ENCODE measurements around the gene SLFN11.

The SLFN11 gene

DNA sequence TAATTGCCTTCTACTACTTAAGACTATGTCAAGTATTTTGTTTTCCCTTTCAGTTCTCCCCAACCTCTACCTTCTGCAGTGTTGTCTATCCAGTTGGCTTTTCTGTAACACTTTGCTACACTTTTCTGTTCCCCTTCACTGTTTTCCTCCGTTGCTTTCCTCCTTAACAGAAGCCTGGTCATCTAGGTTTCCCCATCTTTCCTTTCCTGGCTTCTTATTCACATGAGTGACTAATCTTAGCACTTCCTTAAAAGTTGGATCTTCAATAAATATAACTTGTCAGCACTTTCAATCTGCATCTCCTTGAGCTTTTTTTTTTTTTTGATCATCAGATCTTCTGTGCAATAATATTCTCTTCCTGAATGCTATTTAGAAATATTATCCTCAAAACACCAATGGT lies 2.8 kb upstream of the SLFN11 start:
- H3K27ac Mint-ChIP-seq, result peak overlapping the region; percentile 82
- peak overlapping the region; percentile 52 for H3K4me3 Mint-ChIP-seq
- no peaks in the 10 kb centered on the region for H3K27me3 Mint-ChIP-seq
- H3K36me3 Mint-ChIP-seq (ENCODE audit: low read depth), result peaks cover 9% of the 10 kb centered on the region
- H3K4me1 Mint-ChIP-seq (ENCODE audit: low read depth), result peaks cover 48% of the 10 kb centered on the region
- intact Hi-C loops (cut with micrococcal nuclease), result loop anchor here (5.0 to 10.0 kb wide), 2 partner anchors 34 to 131 kb away; partner anchors contain the start of gene SLFN5
- H3K9me3 Mint-ChIP-seq, result no peaks in the 10 kb centered on the region

DNA sequence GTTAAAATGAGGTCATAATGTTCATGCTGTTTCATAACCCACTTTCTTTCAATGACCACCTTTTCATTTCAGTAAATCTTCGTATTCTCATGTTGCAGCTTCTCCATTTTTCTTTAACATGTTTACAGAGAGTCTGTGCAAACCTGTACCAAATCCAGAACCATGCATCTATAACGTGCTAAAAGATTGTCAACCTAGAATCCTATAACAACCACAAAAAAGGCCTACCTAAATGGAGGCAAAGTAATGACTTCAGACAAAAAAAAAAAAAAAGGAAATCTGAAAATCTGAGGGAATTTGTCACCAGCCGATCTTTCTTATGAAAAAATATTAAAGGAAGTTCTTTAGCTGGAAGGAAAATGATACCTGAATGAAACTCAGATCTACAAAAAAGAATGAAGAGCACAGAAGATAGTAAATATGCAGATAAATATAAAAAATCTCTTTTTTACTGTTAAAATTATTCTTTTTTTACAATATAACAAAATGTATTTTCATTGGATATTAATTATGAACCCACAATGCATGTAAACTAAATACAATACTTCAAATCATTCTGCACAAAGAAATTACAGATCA lies 1.4 kb upstream of the SLFN11 start:
- intact Hi-C loops (cut with micrococcal nuclease), result loop anchor here (5.0 to 10.0 kb wide), 3 partner anchors 33 to 130 kb away; partner anchors contain the start of gene SLFN5
- H3K27me3 Mint-ChIP-seq, result no peaks in the 10 kb centered on the region
- peaks cover 16% of the 10 kb centered on the region for H3K36me3 Mint-ChIP-seq (ENCODE audit: low read depth)
- peak overlapping the region; percentile 95 for H3K27ac Mint-ChIP-seq
- H3K4me1 Mint-ChIP-seq (ENCODE audit: low read depth), result peaks cover 58% of the 10 kb centered on the region
- peaks cover 10% of the 10 kb centered on the region for H3K9me3 Mint-ChIP-seq
- H3K4me3 Mint-ChIP-seq, result peak overlapping the region; percentile 81

DNA sequence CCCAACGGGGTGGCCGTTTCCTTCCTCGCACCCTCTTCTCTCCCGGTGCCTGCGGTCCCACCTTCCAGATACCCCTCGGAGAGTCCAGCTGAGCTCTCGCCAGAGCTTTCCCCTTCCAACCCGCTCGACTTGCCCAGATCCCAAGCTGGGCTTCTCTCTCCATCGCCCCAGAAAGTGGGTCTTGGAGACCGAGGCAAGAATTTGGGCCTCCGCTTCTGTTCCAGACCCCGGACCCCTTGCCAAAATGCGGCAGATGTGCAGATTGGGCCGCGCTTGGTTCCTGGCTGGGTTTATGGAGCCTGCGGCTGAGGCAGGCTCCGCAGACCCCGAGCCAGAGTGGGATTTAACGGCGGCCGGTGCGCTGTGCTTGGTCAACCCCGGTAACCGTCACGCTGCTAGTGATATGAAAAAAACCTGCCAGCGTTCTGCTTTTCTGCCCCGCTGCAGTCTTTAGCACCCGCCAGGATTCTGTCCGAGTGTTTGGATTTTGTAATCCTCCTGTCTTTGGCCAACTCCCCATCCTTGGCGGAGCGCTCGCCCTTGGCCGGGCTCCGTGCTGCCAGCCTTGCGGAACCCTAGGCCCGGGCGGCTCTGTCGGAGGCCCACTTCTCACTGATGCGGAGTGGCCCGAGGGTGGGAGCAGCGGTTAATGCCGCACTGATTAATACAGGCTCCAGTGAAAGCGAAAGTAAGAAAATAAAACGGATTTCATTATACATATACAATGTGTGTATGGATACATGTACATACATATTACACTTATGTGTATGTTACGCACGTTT lies 754 bp upstream of the SLFN11 start:
- H3K27ac Mint-ChIP-seq, result peak overlapping the region; percentile 95
- H3K4me3 Mint-ChIP-seq, result peak overlapping the region; percentile 81
- peaks cover 64% of the 10 kb centered on the region for H3K4me1 Mint-ChIP-seq (ENCODE audit: low read depth)
- H3K9me3 Mint-ChIP-seq, result peaks cover 10% of the 10 kb centered on the region
- peaks cover 22% of the 10 kb centered on the region for H3K36me3 Mint-ChIP-seq (ENCODE audit: low read depth)
- H3K27me3 Mint-ChIP-seq, result no peaks in the 10 kb centered on the region
- intact Hi-C loops (cut with micrococcal nuclease), result loop anchor here (2.0 to 10.0 kb wide), 3 partner anchors 59 to 129 kb away; partner anchors contain the start of genes SLFN12 and SLFN5

DNA sequence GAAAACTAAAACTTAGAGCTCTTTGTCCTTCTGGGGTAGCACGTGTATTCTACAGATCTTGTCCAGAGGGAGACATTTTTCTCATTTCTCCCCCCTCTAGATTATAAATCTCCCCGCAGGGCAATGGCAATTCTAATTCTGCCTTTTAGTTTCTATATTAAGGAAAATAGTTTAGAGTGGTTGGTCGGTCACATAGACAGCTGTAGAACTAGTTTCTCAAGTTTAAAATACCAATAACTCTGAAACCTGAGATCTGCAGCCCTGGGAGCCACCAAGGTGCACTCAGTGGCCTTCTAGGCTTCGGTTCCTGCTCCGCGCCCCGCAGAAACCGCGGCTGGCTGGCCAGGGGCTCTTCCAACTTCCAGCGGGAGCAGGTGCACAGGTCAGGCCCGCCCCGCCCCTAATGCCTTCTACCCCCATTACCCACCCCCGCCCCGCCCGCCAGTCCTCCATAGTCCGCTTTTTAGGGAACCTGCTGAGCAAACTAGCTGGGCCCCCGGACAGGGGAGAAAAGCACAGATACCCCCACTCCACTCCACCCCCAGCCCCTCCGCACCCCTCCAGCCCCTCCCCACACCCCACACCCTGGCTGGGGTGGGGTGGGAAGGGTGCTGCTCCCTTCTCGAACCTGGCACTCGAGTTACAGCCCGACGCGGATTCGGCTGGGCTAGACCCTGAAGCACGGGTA lies 431 bp downstream of the SLFN11 start:
- H3K36me3 Mint-ChIP-seq (ENCODE audit: low read depth), result peaks cover 31% of the 10 kb centered on the region
- H3K27ac Mint-ChIP-seq, result peak overlapping the region; percentile 95
- intact Hi-C loops (cut with micrococcal nuclease), result loop anchor here (2.0 to 10.0 kb wide), 3 partner anchors 60 to 128 kb away; partner anchors contain the start of genes SLFN12 and SLFN5
- H3K27me3 Mint-ChIP-seq, result no peaks in the 10 kb centered on the region
- H3K4me1 Mint-ChIP-seq (ENCODE audit: low read depth), result peaks cover 73% of the 10 kb centered on the region
- H3K4me3 Mint-ChIP-seq, result peak overlapping the region; percentile 81
- peaks cover 10% of the 10 kb centered on the region for H3K9me3 Mint-ChIP-seq

DNA sequence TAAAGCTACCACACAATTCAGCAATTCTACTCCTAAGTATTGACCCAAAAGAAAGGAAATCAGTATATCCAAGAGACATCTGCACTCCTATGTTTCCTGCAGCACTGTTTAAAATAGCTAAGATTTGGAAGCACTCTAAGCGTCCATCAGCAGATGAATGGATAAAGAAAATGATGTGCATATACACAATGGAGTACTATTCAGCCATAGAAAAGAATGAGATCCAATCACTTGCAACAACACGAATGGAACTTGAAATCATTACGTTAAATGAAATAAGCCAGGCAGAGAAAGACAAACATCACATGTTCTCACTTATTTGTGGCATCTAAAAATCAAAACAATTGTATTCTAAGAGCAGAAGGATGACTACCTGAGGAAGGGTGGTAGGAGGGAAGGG lies 1.5 kb downstream of the SLFN11 start:
- peaks cover 74% of the 10 kb centered on the region for H3K4me1 Mint-ChIP-seq (ENCODE audit: low read depth)
- peak overlapping the region; percentile 68 for H3K4me3 Mint-ChIP-seq
- H3K36me3 Mint-ChIP-seq (ENCODE audit: low read depth), result peaks cover 34% of the 10 kb centered on the region
- H3K9me3 Mint-ChIP-seq, result peaks cover 10% of the 10 kb centered on the region
- intact Hi-C loops (cut with micrococcal nuclease), result loop anchor here (2.0 to 10.0 kb wide), 3 partner anchors 61 to 127 kb away; partner anchors contain the start of genes SLFN12 and SLFN5
- no peaks in the 10 kb centered on the region for H3K27me3 Mint-ChIP-seq
- H3K27ac Mint-ChIP-seq, result peak overlapping the region; percentile 55

DNA sequence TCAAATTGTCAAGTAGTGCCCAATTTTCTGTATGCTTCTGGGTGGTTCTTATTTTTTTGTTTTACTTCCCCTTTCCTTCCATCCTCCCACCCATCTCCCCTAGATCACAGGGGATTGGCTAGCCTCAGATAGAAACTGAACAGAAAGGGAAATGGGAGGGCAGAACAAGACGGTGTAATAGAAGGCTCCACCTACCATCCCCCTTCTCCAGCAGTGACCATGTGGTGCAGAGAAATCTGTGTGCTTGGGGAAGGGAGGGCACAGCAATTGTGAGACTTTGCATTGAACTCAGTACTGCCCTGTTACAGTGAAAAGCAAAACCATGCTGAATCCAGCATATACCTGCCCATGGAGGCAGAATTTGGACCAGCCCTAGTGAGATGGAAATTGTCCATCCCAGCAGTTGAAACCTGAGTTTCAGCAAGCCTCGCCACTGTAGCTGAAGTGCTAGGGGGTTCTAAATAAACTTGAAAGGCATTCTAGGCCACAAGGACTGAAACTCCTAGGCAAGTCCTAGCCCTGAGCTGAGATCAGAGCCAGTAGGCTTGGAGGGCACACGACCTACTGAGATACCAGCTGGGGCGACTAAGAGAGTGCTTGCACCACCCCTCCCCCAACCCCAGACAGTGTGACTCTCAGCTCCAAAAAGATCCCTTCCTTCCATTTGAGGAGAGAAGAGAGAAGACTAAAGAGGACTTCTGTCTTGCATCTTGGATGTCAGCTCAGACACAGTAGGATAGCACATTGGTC lies 5.2 kb downstream of the SLFN11 start:
- Mint-ChIP-seq H3K9me3 (peaks cover 10% of the 10 kb centered on the region), H3K4me3 (no peak overlapping the region), H3K27me3 (no peaks in the 10 kb centered on the region), H3K36me3 (ENCODE audit: low read depth) (peaks cover 63% of the 10 kb centered on the region), H3K27ac (peak overlapping the region; percentile 67), H3K4me1 (ENCODE audit: low read depth) (peaks cover 66% of the 10 kb centered on the region)
- intact Hi-C loops (cut with micrococcal nuclease), result no loop called here

DNA sequence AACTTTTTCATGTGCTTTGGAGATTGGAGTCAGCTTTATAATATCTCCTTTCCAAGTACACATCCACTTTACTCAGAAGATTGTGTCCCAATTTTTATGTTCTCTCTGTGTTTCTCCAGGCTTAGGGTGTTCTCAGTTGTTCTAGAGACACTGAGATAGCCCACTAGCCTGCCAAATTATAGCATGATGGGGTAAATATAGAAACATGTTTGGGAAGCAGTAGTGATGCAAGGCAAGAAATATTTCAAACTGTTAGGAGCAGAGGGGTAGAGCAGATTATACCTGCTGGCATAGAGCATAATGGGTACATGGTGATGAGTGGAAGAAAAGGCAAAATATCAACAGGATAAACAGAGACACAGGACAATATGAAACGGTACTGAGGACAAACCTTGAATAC lies 12.4 kb downstream of the SLFN11 start:
- H3K4me1 Mint-ChIP-seq (ENCODE audit: low read depth), result peaks cover 46% of the 10 kb centered on the region
- intact Hi-C loops (cut with micrococcal nuclease), result no loop called here
- H3K27ac Mint-ChIP-seq, result no peak overlapping the region
- H3K4me3 Mint-ChIP-seq, result no peak overlapping the region
- peaks cover 90% of the 10 kb centered on the region for H3K36me3 Mint-ChIP-seq (ENCODE audit: low read depth)
- H3K9me3 Mint-ChIP-seq, result no peaks in the 10 kb centered on the region
- H3K27me3 Mint-ChIP-seq, result no peaks in the 10 kb centered on the region

DNA sequence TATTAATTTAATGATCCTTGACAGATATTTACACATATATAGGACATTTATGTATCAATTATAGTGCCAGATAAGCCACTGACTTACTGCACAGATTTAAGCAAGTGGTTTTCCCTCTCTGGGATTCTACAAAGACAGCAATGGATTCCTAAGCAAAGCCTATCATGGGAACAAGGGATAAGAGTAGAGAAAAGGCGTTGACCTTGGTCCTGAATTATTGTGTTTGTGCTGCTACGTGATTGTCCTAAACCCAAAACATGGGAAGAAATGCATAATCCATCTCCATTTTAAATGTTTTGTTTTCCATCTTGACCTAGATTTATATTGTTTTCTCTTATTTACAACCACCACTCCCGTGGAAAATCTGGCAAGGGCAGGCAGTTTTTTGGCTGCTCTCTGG lies 14.0 kb downstream of the SLFN11 start:
- H3K27me3 Mint-ChIP-seq, result no peaks in the 10 kb centered on the region
- peaks cover 38% of the 10 kb centered on the region for H3K4me1 Mint-ChIP-seq (ENCODE audit: low read depth)
- H3K36me3 Mint-ChIP-seq (ENCODE audit: low read depth), result peaks cover 93% of the 10 kb centered on the region
- H3K27ac Mint-ChIP-seq, result no peak overlapping the region
- intact Hi-C loops (cut with micrococcal nuclease), result no loop called here
- no peak overlapping the region for H3K4me3 Mint-ChIP-seq
- no peaks in the 10 kb centered on the region for H3K9me3 Mint-ChIP-seq

DNA sequence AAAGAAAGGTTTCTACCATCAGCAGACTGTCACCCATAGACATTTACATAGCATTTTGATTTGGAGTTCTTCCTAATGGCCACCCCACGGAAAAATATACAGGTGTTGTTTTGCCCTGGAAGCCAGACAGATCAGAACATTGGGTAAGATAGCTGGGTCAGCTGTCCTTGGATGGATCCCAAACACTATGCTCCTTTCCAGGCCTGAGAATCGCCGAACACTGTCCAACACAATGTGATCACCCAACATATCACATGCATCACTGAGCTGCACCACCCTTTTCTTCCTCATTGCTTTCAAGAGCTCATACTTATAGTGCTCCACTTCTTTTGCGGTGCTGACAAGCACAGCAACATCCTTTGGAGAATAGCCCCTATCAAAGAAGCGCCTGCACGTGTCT lies 21.1 kb downstream of the SLFN11 start:
- Mint-ChIP-seq H3K9me3 (no peaks in the 10 kb centered on the region), H3K4me3 (no peak overlapping the region), H3K36me3 (ENCODE audit: low read depth) (peaks cover 81% of the 10 kb centered on the region), H3K4me1 (ENCODE audit: low read depth) (peaks cover 18% of the 10 kb centered on the region), H3K27ac (no peak overlapping the region), H3K27me3 (no peaks in the 10 kb centered on the region)
- intact Hi-C loops (cut with micrococcal nuclease), result no loop called here

DNA sequence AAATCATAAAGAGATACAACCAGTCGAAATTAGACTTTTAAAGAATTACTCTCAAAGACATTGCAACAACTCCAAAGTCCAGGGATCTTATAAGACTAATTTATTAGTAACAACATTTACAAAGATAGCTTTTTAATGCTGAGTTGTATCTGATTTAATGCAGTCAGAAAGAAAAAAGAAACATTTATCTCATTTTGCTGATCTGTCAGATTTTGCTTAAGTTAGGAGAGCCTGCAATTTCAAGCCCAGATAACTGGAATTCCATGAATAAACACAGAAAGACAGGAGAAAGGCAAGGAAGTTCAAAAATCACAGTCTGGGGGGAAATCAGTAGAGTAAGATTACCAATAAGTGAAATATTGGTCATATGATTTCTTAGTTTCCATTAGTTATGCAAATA lies 22.9 kb downstream of the SLFN11 start:
- Mint-ChIP-seq H3K36me3 (ENCODE audit: low read depth) (peaks cover 63% of the 10 kb centered on the region), H3K4me1 (ENCODE audit: low read depth) (peaks cover 34% of the 10 kb centered on the region), H3K9me3 (no peaks in the 10 kb centered on the region), H3K27me3 (no peaks in the 10 kb centered on the region), H3K27ac (no peak overlapping the region), H3K4me3 (no peak overlapping the region)
- intact Hi-C loops (cut with micrococcal nuclease), result no loop called here

DNA sequence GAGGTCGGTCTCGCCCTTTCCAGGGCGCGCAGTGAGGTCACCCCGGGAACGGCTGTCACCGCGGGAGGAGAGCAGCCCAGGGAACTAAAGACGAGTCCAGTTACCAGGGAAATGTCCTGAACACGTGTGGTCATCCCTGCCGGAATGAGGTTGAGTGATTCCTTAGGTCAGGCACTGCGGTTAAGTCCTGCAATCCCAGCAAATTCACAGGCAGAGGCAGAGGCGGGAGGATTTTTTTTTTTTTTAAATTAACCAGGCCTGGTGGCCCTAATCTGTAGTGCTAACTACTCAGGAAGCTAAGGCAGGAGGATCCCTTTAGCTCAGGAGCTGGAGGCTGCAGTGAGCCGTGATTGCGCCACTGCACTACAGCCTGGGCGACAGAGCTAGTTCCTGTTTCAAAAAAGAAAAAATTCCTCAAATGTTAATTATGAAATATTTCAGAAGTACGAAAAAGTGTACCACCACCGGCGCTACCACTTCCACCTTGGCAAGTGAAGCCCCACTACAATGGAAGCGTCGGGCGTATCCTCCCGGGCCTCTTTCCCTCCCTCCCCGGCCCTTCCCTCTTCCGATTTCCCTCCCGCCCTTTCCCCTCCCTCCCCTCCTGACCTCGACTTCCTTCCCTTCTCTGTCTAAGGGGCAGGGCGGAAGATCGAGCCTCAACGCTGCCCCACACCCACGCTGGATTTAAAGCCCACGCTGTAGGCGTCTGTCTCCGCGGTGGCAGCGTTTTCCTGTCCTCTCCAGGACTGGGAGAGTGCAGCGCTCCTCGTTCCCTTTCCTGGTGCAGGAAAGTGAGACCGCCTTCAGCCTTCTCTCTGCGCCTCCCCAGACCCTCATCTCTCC lies 27.3 kb downstream of the SLFN11 start:
- intact Hi-C loops (cut with micrococcal nuclease), result loop anchor here (10.0 kb wide), 1 partner anchor 189 kb away; the partner anchor contains the start of gene SLFN12L

DNA sequence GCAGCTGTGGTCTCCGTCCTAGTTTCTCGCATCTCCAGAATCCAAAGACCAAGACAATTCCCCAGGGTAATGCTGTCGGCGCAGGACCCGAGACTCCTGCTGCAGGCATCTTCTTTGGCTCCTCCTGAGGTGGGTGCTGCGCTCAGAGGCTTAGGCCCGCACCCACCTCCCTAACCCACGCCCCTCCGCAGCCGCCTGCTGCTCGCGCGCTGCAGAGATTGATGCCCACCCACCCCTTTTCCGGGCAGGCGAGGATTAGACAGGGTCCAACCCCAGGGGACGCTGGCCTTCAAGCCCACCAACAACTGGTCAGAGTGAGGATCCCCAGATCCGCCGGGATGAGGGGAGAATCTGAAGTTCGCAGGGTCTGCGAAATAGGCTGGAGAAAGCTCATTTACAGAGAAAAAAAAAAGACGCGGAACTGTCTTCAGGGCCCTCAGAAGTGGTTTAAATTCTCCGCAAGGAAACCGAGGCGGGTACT lies 27.9 kb downstream of the SLFN11 start:
- H3K36me3 Mint-ChIP-seq (ENCODE audit: low read depth), result peaks cover 27% of the 10 kb centered on the region
- intact Hi-C loops (cut with micrococcal nuclease), result loop anchor here (10.0 kb wide), 1 partner anchor 189 kb away; the partner anchor contains the start of gene SLFN12L
- peaks cover 11% of the 10 kb centered on the region for H3K9me3 Mint-ChIP-seq
- no peaks in the 10 kb centered on the region for H3K27me3 Mint-ChIP-seq
- peak overlapping the region; percentile 75 for H3K4me3 Mint-ChIP-seq
- H3K27ac Mint-ChIP-seq, result peak overlapping the region; percentile 93
- peaks cover 70% of the 10 kb centered on the region for H3K4me1 Mint-ChIP-seq (ENCODE audit: low read depth)

More for the DNA sequence above, 27.3 kb downstream of the SLFN11 start:
- H3K4me1 Mint-ChIP-seq (ENCODE audit: low read depth), result peaks cover 67% of the 10 kb centered on the region
- no peaks in the 10 kb centered on the region for H3K27me3 Mint-ChIP-seq
- peak overlapping the region; percentile 93 for H3K27ac Mint-ChIP-seq
- H3K36me3 Mint-ChIP-seq (ENCODE audit: low read depth), result peaks cover 28% of the 10 kb centered on the region
- peaks cover 8% of the 10 kb centered on the region for H3K9me3 Mint-ChIP-seq
- H3K4me3 Mint-ChIP-seq, result peak overlapping the region; percentile 75

Data from dendritic cell treated with granulocyte-macrophage colony-stimulating factor and Interleukin-4, amounts not matched to agents 40 ng/mL and 50 ng/mL, for 4 days (primary cell).